ENCODE measurements around the gene LRSAM1.

Gene LRSAM1

GRCh38 chr9:127455324-127455992 lies 4.1 kb downstream of the LRSAM1 start (continued):
- TF ChIP-seq PATZ1 (CRISPR knock-in tag; IDR thresholded peaks at IDR 0.05; ENCODE audit: borderline replicate concordance), result no peak
- no peak for TF ChIP-seq OSR1 (CRISPR knock-in tag; IDR thresholded peaks at IDR 0.05)
- no peak for TF ChIP-seq RARB (CRISPR knock-in tag; IDR thresholded peaks at IDR 0.05)
- TF ChIP-seq ZC3H10 (CRISPR knock-in tag; IDR thresholded peaks at IDR 0.05), result no peak
- TF ChIP-seq ZNF8 (CRISPR knock-in tag; IDR thresholded peaks at IDR 0.05), result no peak
- no peak for TF ChIP-seq TOX (CRISPR knock-in tag; IDR thresholded peaks at IDR 0.05; ENCODE audit: borderline replicate concordance)
- TF ChIP-seq BACH2 (CRISPR knock-in tag; IDR thresholded peaks at IDR 0.05; ENCODE audit: borderline replicate concordance), result no peak
- no peak for TF ChIP-seq ZFP30 (CRISPR knock-in tag; IDR thresholded peaks at IDR 0.05)
- no peak for TF ChIP-seq ISL1 (CRISPR knock-in tag; IDR thresholded peaks at IDR 0.05)
- TF ChIP-seq ESRRG (CRISPR knock-in tag; IDR thresholded peaks at IDR 0.05), result no peak
- TF ChIP-seq TCF4 (CRISPR knock-in tag; IDR thresholded peaks at IDR 0.05; ENCODE audit: borderline replicate concordance), result no peak

GRCh38 chr9:127457191-127457878 lies 6.0 kb downstream of the LRSAM1 start:
- no peak for ATAC-seq
- TF ChIP-seq ZNF565 (CRISPR knock-in tag; conservative IDR thresholded peaks at IDR 0.05; ENCODE audit: low read depth) (no peak), ISL1 (CRISPR knock-in tag; IDR thresholded peaks at IDR 0.05) (no peak), OSR1 (CRISPR knock-in tag; IDR thresholded peaks at IDR 0.05) (no peak), ESRRG (CRISPR knock-in tag; IDR thresholded peaks at IDR 0.05) (no peak), PATZ1 (CRISPR knock-in tag; IDR thresholded peaks at IDR 0.05; ENCODE audit: borderline replicate concordance) (no peak), TSHZ2 (CRISPR knock-in tag; IDR thresholded peaks at IDR 0.05) (no peak), CREB5 (CRISPR knock-in tag; IDR thresholded peaks at IDR 0.05; ENCODE audit: low read depth) (no peak)

- no peak for ATAC-seq
- no peak for TF ChIP-seq GLIS3 (CRISPR knock-in tag; IDR thresholded peaks at IDR 0.05)
- TF ChIP-seq ISL1 (CRISPR knock-in tag; IDR thresholded peaks at IDR 0.05), result no peak
- TF ChIP-seq ZC3H10 (CRISPR knock-in tag; IDR thresholded peaks at IDR 0.05), result no peak
Measured at GRCh38 chr9:127458921-127459320, 7.6 kb downstream of the LRSAM1 start.

- ATAC-seq, result no peak
- TF ChIP-seq OSR1 (CRISPR knock-in tag; IDR thresholded peaks at IDR 0.05) (no peak), TSHZ2 (CRISPR knock-in tag; IDR thresholded peaks at IDR 0.05) (0 out of 2 replicates have a peak, but pooled peaks have one; percentile 6)
Measured at GRCh38 chr9:127463382-127463781, 12.1 kb downstream of the LRSAM1 start.

Measured in SK-N-SH treated with all-trans-retinoic acid at 6 μM for 48 hours (cell line).